ENCODE data around the gene SH2D6. TPM values are rescaled to one million over a fixed set of nuclear protein-coding genes. Genes with fewer than 3 reads are reported as not detected.

SH2D6 gene
- total RNA-seq, 4 donors from 2014 or later: not detected

DNA sequence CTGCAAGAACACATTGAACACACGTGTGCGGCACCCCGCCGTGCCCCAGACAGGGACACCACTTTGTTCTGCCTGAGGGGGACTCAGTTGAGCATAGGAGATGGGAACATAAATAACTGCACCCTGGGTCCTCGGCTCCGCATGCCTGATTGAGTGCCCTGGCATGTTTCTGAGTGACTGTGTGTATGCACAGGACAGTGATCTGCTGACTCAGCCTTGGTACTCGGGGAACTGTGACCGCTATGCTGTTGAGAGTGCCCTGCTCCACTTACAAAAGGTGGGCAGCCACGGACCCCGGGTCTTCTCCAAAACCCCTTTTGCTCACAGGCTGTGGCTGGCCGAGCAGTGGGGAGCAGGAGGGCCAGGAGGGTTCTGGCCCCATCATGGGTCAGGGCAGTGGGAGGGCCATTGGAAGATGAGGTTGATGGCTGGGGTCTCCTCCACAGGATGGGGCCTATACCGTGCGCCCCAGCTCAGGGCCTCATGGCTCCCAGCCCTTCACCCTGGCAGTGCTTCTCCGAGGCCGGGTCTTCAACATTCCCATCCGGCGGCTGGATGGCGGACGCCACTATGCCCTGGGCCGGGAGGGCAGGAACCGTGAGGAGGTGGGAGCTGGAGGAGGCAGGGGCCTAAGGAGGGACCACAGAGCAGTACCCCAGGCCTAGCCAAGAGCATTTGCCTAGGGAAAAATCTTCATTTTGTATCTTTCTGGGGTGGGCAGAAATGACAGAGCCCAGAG, 16.9 kb downstream of the SH2D6 start:
- intact Hi-C loops (cut with DNase I; ENCODE audit: low total_unique reads): no loop called here
- TF ChIP-seq, protein P1, sequence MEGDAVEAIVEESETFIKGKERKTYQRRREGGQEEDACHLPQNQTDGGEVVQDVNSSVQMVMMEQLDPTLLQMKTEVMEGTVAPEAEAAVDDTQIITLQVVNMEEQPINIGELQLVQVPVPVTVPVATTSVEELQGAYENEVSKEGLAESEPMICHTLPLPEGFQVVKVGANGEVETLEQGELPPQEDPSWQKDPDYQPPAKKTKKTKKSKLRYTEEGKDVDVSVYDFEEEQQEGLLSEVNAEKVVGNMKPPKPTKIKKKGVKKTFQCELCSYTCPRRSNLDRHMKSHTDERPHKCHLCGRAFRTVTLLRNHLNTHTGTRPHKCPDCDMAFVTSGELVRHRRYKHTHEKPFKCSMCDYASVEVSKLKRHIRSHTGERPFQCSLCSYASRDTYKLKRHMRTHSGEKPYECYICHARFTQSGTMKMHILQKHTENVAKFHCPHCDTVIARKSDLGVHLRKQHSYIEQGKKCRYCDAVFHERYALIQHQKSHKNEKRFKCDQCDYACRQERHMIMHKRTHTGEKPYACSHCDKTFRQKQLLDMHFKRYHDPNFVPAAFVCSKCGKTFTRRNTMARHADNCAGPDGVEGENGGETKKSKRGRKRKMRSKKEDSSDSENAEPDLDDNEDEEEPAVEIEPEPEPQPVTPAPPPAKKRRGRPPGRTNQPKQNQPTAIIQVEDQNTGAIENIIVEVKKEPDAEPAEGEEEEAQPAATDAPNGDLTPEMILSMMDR (IDR thresholded peaks at IDR 0.05): no peak
- no peak for TF ChIP-seq POLR2A (IDR thresholded peaks at IDR 0.05)
- H3K4me1 ChIP-seq: peaks cover 0 to 21% of the 10 kb centered on the region in 2 donors
- H3K4me3 ChIP-seq: no peak overlapping the region
- no peaks in the 10 kb centered on the region for H3K27me3 ChIP-seq
- no peaks in the 10 kb centered on the region for H3K9me3 ChIP-seq
- H3K27ac ChIP-seq: peak overlapping the region; percentile 87 to 91
- DNase-seq: no peak
- H3K36me3 ChIP-seq: no peaks in the 10 kb centered on the region

- no peaks in the 10 kb centered on the region for H3K9me3 ChIP-seq
- peaks cover 0 to 21% of the 10 kb centered on the region in 2 donors for H3K4me1 ChIP-seq
- intact Hi-C loops (cut with DNase I; ENCODE audit: low total_unique reads): no loop called here
These were observed 17.7 kb downstream of the SH2D6 start for GRCh38 chr2:85435981-85436835.

GRCh38 chr2:85436836-85437487, 18.4 kb downstream of the SH2D6 start:
- H3K27me3 ChIP-seq: no peaks in the 10 kb centered on the region
- peak in 1 of 2 donors; percentile 37 for DNase-seq
- intact Hi-C loops (cut with DNase I; ENCODE audit: low total_unique reads): no loop called here
- H3K4me3 ChIP-seq: peak overlapping the region; percentile 29 to 45
- peaks cover 0 to 21% of the 10 kb centered on the region in 2 donors for H3K4me1 ChIP-seq
- H3K9me3 ChIP-seq: no peaks in the 10 kb centered on the region
- H3K27ac ChIP-seq: peak overlapping the region; percentile 87 to 91
- TF ChIP-seq, protein P1 (IDR thresholded peaks at IDR 0.05): no peak
- no peak for TF ChIP-seq POLR2A (IDR thresholded peaks at IDR 0.05)
- H3K36me3 ChIP-seq: no peaks in the 10 kb centered on the region

More at GRCh38 chr2:85435981-85436835, 17.7 kb downstream of the SH2D6 start:
- Histone ChIP-seq H3K36me3 (no peaks in the 10 kb centered on the region), H3K4me3 (no peak overlapping the region), H3K27ac (peak overlapping the region; percentile 87 to 91), H3K27me3 (no peaks in the 10 kb centered on the region)
- TF ChIP-seq, protein P1 (IDR thresholded peaks at IDR 0.05): no peak
- no peak for TF ChIP-seq POLR2A (IDR thresholded peaks at IDR 0.05)
- no peak for DNase-seq

- peak; percentile 84 to 89 for DNase-seq
- no peaks in the 10 kb centered on the region for H3K27me3 ChIP-seq
- intact Hi-C loops (cut with DNase I; ENCODE audit: low total_unique reads): no loop called here
- no peaks in the 10 kb centered on the region for H3K36me3 ChIP-seq
- peaks cover 0 to 21% of the 10 kb centered on the region in 2 donors for H3K4me1 ChIP-seq
- peak overlapping the region; percentile 87 to 91 for H3K27ac ChIP-seq
- no peaks in the 10 kb centered on the region for H3K9me3 ChIP-seq
- H3K4me3 ChIP-seq: peak overlapping the region; percentile 29 to 45
- TF ChIP-seq, protein P1 (IDR thresholded peaks at IDR 0.05): peak in 1 of 4 experiments; percentile 6
- peak; percentile 83 to 95 for TF ChIP-seq POLR2A (IDR thresholded peaks at IDR 0.05)
These were observed 19.1 kb downstream of the SH2D6 start for GRCh38 chr2:85437488-85438200.
